NCI-H1417 (cell line): ENCODE data around the gene ACBD5.

Experiments
- DNase-seq, 3 experiments: peaks; one replicate each; lab custom pipeline; 2025; lab: John Stamatoyannopoulos, UW

The ACBD5 gene

GRCh38 chr10:27152687-27153086, 87.9 kb downstream of the ACBD5 start:
- DNase-seq = no peak

GRCh38 chr10:27150261-27150660, 90.3 kb downstream of the ACBD5 start:
- no peak for DNase-seq

GRCh38 chr10:27147701-27148100, 92.9 kb downstream of the ACBD5 start:
- DNase-seq = no peak

GRCh38 chr10:27145937-27146336, 94.7 kb downstream of the ACBD5 start:
- DNase-seq = no peak
